Stimulated activated CD8-positive, alpha-beta memory T cell treated with anti-CD3 and anti-CD28 coated beads, Interleukin-7, amount 100 ng/mL, for 48 hours (primary cell): Measurements from ENCODE around the gene SLC25A21.

ENCODE experiments used
- DNase-seq, 2 donors: peaks; one replicate each; pipeline ENCODE4 v3.0.0-alpha.2; 2020; ENCODE audit warnings: low read depth in 1 of 2; ENCODE audit errors: extremely low read depth in 1 of 2

Gene SLC25A21

GRCh38 chr14:36657399-36658122 lies 514.8 kb downstream of the SLC25A21 start:
- DNase-seq, result no peak

- DNase-seq, result no peak
Measured at GRCh38 chr14:36656687-36657398, 515.6 kb downstream of the SLC25A21 start.

GRCh38 chr14:36655963-36656686 lies 516.3 kb downstream of the SLC25A21 start:
- DNase-seq, result no peak

- DNase-seq, result no peak
Measured at GRCh38 chr14:36655571-36655962, 516.8 kb downstream of the SLC25A21 start.

GRCh38 chr14:36654794-36655381 lies 517.5 kb downstream of the SLC25A21 start:
- no peak for DNase-seq

GRCh38 chr14:36653962-36654793 lies 518.2 kb downstream of the SLC25A21 start:
- no peak for DNase-seq

- DNase-seq, result no peak
Measured at GRCh38 chr14:36653413-36653812, 519.0 kb downstream of the SLC25A21 start.

- DNase-seq, result no peak
Measured at GRCh38 chr14:36652542-36653201, 519.7 kb downstream of the SLC25A21 start.

GRCh38 chr14:36649872-36650650 lies 522.3 kb downstream of the SLC25A21 start:
- no peak for DNase-seq

GRCh38 chr14:36647824-36648753 lies 524.3 kb downstream of the SLC25A21 start:
- DNase-seq, result no peak

- no peak for DNase-seq
Measured at GRCh38 chr14:36647417-36647823, 525.0 kb downstream of the SLC25A21 start.

- no peak for DNase-seq
Measured at GRCh38 chr14:36646664-36647416, 525.6 kb downstream of the SLC25A21 start.

GRCh38 chr14:36633580-36633979 lies 538.8 kb downstream of the SLC25A21 start:
- no peak for DNase-seq
